ENCODE results near the gene AVL9. TPM values are rescaled to one million over a fixed set of nuclear protein-coding genes. Genes with fewer than 3 reads are reported as not detected.

AVL9 gene
- 10 to 100 TPM; 26.9 to 68.1 (median 37.1) TPM for total RNA-seq

DNA sequence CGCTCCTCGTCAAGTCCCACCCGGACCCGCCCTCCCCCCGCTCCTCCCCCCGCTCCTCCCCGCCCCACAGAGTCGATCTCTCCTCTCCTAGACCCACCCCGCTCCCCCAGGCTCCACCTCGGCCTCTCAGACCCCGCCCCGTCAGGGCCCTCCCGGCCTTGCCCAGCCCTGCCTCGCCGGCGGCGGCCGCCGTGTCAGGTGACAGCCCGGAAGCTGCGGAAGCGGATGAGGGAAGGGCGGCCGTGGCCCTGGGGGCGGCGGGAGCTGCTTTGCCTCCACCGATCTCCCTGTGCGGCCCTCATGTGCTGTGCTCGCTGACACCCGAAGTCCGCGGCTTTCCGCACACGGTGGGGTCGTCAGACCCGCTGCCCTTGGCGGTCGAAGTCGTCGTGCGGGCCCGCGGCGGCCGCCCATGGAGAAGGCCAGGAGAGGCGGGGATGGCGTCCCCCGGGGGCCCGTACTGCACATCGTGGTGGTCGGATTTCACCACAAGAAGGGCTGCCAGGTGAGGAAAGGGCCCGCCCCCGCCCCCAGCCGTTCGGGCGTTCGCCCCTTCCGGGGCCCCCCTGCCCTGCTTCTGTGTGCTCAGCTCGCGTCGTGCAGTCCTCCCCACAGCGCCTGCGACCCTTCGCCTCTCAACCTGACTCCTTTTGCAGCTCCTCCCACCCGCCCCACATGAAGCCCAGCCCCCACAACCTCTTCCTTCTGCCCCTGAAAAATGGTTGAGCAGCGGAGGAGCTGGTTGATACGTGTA lies at the start of gene AVL9:
Gene AVL9, plus strand, starts transcription at position 192 of the 754 bp plus-strand sequence. Its CDS starts 221 bp downstream, at position 413.
- no peaks in the 10 kb centered on the region for H3K9me3 ChIP-seq
- H3K36me3 ChIP-seq = no peaks in the 10 kb centered on the region
- TF ChIP-seq, protein P1, sequence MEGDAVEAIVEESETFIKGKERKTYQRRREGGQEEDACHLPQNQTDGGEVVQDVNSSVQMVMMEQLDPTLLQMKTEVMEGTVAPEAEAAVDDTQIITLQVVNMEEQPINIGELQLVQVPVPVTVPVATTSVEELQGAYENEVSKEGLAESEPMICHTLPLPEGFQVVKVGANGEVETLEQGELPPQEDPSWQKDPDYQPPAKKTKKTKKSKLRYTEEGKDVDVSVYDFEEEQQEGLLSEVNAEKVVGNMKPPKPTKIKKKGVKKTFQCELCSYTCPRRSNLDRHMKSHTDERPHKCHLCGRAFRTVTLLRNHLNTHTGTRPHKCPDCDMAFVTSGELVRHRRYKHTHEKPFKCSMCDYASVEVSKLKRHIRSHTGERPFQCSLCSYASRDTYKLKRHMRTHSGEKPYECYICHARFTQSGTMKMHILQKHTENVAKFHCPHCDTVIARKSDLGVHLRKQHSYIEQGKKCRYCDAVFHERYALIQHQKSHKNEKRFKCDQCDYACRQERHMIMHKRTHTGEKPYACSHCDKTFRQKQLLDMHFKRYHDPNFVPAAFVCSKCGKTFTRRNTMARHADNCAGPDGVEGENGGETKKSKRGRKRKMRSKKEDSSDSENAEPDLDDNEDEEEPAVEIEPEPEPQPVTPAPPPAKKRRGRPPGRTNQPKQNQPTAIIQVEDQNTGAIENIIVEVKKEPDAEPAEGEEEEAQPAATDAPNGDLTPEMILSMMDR (IDR thresholded peaks at IDR 0.05) = peak in 2 of 6 experiments; percentile 7 to 11
- TF ChIP-seq POLR2AphosphoS5 (IDR thresholded peaks at IDR 0.05) (peak; percentile 97 to 98), POLR2A (IDR thresholded peaks at IDR 0.05) (peak in 3 of 4 donors; percentile 62 to 96 (median 92)), EP300 (IDR thresholded peaks at IDR 0.05) (peak in 1 of 4 donors; percentile 73)
- ATAC-seq (ENCODE audit: low FRiP score in 2 of 2) (peak; percentile 99 to 100), DNase-seq (peak; percentile 99)
- peak within 1 kb of the TSS; percentile 68 to 99 (median 92) for H3K4me3 ChIP-seq
- peaks cover 16 to 26% (median 22%) of the 10 kb centered on the region in 4 donors for H3K4me1 ChIP-seq
- H3K27ac ChIP-seq = peak within 1 kb of the TSS; percentile 94 to 99 (median 98)
- H3K27me3 ChIP-seq = no peaks in the 10 kb centered on the region
- WGBS, 2 donors = 0 to 2% methylated on average over 20 to 31 of the region's 67 CpGs

GRCh38 chr7:32447218-32447617 lies 48.1 kb upstream of the AVL9 start:
- ATAC-seq (ENCODE audit: low FRiP score in 2 of 2) = no peak
- Histone ChIP-seq H3K27ac (no peak overlapping the region), H3K36me3 (no peaks in the 10 kb centered on the region), H3K4me1 (no peaks in the 10 kb centered on the region), H3K9me3 (no peaks in the 10 kb centered on the region), H3K4me3 (no peak overlapping the region), H3K27me3 (no peaks in the 10 kb centered on the region)
- 69 to 92% methylated on average over 2 of the region's 2 CpGs for WGBS, 2 donors
- TF ChIP-seq POLR2A (IDR thresholded peaks at IDR 0.05) = no peak
- TF ChIP-seq, protein P1 (IDR thresholded peaks at IDR 0.05) = no peak
- no peak for TF ChIP-seq EP300 (IDR thresholded peaks at IDR 0.05)
- no peak for TF ChIP-seq POLR2AphosphoS5 (IDR thresholded peaks at IDR 0.05)
- DNase-seq = no peak

- no peak for ATAC-seq (ENCODE audit: low FRiP score in 2 of 2)
- no peak for DNase-seq
- Histone ChIP-seq H3K36me3 (no peaks in the 10 kb centered on the region), H3K9me3 (no peaks in the 10 kb centered on the region), H3K4me3 (no peak overlapping the region), H3K4me1 (no peaks in the 10 kb centered on the region), H3K27me3 (no peaks in the 10 kb centered on the region), H3K27ac (no peak overlapping the region)
- TF ChIP-seq EP300 (IDR thresholded peaks at IDR 0.05) = no peak
- WGBS, 2 donors = 55 to 70% methylated on average over 8 of the region's 8 CpGs
These were observed 41.8 kb upstream of the AVL9 start for GRCh38 chr7:32453341-32454011.

- TF ChIP-seq POLR2A (IDR thresholded peaks at IDR 0.05) (no peak), POLR2AphosphoS5 (IDR thresholded peaks at IDR 0.05) (no peak), EP300 (IDR thresholded peaks at IDR 0.05) (no peak)
- TF ChIP-seq, protein P1 (IDR thresholded peaks at IDR 0.05) = no peak
- no peak for ATAC-seq (ENCODE audit: low FRiP score in 2 of 2)
- Histone ChIP-seq H3K9me3 (no peaks in the 10 kb centered on the region), H3K36me3 (no peaks in the 10 kb centered on the region), H3K27me3 (no peaks in the 10 kb centered on the region), H3K4me1 (no peaks in the 10 kb centered on the region), H3K4me3 (no peak overlapping the region), H3K27ac (no peak overlapping the region)
- 47 to 49% methylated on average over 2 to 3 of the region's 3 CpGs for WGBS, 2 donors
- no peak for DNase-seq
These were observed 37.3 kb upstream of the AVL9 start for GRCh38 chr7:32458025-32458424.

DNA sequence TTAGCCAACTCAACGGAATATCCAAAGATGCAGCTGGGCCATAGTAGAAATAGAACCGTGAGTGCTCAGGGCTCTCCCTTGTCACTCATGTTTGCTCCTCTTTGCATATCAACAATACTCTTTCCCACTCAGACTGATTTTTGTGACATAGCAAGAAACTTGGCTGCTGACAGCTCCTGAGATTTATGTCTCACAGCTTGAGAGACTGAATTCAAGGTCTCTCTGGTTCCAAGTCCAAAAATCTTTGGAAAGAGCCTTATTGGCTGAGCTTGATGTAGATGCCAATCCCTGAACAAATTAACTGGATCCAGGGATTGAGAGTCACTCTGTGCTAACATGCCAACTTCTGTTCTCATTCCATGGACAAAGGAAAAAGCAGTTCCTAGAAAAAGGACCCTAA lies 35.5 kb upstream of the AVL9 start:
- ATAC-seq (ENCODE audit: low FRiP score in 2 of 2) = no peak
- WGBS, 2 donors = 67 to 78% methylated on average over 2 of the region's 2 CpGs

More for the DNA sequence above, 35.5 kb upstream of the AVL9 start:
- Histone ChIP-seq H3K9me3 (no peaks in the 10 kb centered on the region), H3K36me3 (no peaks in the 10 kb centered on the region), H3K27me3 (no peaks in the 10 kb centered on the region), H3K4me3 (no peak overlapping the region), H3K4me1 (no peaks in the 10 kb centered on the region), H3K27ac (no peak overlapping the region)
- no peak for DNase-seq
- TF ChIP-seq, protein P1 (IDR thresholded peaks at IDR 0.05) = no peak
- TF ChIP-seq POLR2A (IDR thresholded peaks at IDR 0.05) (no peak), POLR2AphosphoS5 (IDR thresholded peaks at IDR 0.05) (no peak)
